Activated gamma-delta T cell treated with anti-CD3 and anti-CD28 coated beads, Interleukin-2, amount 50 U/mL, for 16 hours (primary cell): ENCODE measurements around the gene TPPP3.

Experiments
- DNase-seq: peaks from one replicate; pipeline ENCODE4 v3.0.0-alpha.2; 2020; ENCODE audit warnings: low read depth

The TPPP3 gene

DNA sequence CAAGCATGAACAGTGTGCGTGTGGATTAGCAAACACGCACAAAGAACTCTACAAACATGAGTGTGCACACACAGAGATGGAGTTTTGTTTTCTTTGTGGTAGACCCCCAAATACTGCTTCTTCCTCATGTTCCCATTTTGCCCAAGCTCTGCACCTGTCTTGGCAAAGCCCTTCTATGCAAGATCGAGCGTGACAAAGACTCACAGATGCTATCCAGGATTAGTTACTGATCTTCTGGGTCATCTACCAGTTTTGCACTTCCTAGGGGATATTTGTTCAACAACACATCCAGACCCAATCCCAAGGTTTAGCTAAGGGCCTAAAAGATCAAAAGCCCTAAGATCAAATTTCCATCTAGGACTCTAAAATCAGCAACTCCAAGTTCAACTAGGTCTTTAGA lies 50.7 kb downstream of the TPPP3 start:
- no peak for DNase-seq

DNA sequence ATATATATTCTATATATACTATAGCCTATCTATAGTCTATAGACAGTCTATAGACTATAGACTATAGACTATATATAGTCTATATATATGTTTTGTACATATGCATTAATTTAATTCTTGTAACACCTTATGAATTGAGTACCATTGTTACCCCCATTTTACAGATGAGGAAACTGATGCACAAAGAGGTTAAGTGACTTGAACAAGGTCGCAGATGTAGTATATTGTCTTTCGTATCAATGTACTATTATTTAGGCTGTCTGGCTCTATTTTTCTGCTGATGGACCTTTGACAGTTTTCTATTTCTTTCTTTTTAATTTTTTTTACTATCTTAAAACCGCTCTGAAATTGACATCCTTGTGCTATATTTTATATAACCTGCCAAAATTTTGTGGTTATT lies 52.0 kb downstream of the TPPP3 start:
- no peak for DNase-seq
